GM19351 (cell line): ENCODE results near the gene POLR3GL.

Experiments used
- ATAC-seq: cut with Tn5 transposase; IDR thresholded peaks from one replicate; pipeline ENCODE4 v1.9.1; 2021; ENCODE audit warnings: mild to moderate bottlenecking, moderate library complexity; ENCODE audit not compliant: unreplicated experiment

The POLR3GL gene

DNA sequence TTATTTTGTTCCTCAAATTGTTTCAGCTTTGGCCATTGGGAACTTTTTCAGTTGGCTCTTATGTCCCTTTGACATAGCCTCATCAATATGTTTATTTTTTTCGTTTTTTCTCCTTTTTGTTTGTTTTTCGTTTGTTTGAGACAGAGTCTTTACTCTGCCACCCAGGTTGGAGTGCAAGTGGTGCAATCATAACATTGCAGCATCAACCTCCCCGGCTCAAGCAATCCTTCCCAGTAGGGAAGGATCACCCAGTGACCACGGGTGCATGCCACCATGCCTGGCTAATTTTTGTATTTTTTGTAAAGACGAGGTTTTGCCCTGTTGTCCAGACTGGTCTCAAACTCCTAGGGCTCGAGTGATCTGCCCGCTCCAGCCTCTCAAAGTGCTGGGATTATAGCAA lies 8.1 kb downstream of the POLR3GL start:
- ATAC-seq, result no peak

DNA sequence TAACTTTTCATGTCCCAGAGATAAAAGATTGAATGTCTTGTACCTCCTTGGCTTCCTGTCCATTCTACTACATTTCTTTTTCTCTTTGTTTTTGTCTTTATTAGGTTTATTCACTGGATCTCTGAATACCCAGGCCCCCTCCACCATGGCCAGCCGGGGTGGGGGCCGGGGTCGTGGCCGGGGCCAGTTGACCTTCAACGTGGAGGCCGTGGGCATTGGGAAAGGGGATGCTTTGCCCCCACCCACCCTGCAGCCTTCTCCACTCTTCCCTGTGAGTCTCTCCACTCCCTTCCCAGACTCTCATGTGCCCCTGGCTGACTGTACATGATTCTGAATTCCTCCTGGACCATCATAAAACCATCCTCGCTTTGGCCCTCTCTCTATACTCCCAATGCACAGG lies 10.2 kb downstream of the POLR3GL start:
- no peak for ATAC-seq

DNA sequence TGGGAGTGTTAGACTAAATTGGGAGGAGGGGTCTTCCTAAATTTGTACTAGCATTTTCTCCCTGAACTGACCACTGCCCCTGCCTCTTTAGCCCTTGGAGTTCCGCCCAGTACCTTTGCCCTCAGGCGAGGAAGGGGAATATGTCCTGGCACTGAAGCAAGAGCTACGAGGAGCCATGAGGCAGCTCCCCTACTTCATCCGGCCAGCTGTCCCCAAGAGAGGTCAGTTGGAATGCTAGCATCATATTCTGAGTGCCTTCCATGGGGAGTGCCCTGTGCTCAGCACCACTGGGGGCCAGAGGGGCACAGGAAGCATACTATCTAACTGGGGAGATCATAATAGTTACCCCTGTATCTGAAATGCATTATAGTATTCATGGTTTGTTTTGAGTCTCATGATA lies 10.7 kb downstream of the POLR3GL start:
- no peak for ATAC-seq

DNA sequence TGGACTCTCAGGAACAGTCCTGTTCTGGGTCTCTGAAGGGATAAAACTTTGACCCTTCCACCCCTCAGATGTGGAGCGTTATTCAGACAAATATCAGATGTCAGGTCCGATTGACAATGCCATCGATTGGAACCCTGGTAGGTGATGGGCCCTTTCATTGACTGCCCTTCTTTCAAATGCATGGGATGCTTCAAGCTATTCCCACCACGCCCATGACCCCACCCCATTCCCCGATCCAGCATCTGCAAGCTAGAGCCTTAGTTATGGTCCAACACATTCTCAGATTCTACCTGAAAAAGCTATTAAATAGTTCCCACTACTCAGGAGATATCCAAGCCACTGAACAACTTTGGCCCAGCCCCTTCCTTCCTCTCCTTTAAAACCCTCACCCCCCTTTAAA lies 12.5 kb downstream of the POLR3GL start:
- ATAC-seq, result no peak

DNA sequence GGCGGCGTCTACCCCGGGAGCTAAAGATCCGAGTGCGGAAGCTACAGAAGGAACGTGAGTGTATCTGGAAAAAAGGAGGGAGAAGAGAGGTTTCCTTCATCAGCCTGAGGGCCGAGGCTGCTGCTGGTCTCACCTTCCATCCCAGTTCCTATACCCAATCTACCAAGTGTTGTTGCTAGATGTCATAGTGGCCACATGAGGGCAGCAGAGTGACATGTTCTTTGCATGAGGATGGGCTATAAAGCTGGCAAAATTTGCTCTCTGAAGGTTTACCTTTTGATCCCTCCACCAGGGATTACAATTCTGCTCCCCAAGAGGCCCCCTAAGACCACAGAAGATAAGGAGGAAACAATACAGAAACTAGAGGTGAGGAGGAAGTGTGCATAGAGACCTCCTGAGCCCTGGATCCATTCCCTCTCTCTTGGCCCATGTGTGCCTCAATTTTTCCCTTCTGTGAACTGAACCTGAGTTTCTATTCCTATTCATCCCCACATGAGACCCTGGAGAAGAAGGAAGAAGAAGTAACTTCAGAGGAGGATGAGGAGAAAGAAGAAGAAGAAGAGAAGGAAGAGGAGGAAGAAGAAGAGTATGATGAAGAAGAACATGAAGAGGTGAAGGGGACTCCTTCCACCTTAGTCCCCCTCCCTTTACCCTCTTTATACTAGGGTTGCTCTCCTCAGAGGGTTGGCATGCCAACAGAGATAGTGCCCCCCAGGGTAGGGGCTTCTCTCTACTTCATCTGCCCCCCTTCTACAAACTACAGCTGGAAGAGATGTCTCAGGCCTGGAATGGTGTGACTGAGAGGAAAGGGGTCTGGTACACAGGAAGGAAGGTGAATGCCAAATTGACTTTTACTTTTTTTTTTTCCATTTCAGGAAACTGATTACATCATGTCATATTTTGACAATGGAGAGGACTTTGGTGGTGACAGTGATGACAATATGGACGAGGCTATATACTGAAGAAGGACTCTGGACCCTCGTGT lies 13.3 kb downstream of the POLR3GL start:
- no peak for ATAC-seq

DNA sequence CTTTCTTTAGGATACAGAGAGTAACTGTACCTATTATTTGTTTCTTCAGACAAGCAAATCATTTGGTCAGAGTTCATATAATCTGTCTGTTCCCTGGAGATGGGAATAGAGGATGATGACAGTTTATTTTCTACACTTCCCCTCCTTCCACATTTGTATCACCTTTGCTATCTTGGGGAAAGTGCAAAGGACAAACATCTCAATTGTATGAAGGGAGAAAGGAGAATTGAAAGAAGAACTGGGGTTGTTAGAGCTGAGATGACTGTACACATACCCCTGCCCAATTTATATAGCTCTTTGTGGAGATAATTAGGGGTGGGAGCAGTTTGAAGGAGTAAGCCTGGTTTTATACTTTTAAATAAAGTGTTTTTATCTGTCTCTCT lies 14.0 kb downstream of the POLR3GL start:
- ATAC-seq, result no peak

DNA sequence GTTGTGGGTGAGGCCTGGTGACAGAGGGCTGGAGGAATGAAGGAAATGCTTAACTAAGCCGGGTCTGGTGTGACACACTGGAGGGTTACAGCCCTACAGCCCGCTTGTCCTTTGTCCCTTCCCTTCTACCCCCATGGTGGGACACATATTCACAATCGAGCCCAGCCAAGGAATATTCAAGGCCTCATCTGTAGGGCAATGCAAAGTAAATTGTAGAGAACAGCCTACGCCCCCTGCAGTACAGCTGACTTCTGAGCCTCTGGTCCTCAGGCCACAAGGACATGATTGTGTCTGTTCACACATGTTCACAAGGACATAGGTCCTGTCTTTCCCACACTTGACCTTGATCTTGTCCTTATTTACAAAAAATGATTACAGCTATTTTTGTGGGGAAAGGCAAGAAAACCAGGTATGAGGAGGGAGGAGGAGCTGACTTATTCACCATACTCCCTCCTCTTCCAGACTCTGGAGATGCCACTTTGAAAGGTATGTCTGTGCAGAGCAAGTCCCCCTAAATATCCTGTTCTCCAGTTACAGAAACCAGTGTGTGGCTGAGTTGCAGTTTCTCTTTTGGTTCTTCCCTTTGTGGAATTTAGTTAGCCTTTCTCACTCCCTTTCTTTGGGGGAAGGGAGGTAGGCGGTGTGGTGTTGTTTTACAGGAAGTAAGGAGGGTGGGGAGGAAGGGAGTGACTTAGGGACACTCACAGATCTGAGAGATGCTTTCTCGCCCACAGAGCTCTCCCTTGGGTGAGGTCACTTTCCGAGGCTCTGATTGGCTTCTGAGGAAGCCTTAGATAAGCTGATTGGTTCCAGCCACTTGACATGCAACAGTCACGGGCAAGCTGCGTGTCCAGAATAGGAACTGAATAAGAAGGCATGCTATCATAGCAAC lies 14.6 kb downstream of the POLR3GL start:
- ATAC-seq, result peak; percentile 89

DNA sequence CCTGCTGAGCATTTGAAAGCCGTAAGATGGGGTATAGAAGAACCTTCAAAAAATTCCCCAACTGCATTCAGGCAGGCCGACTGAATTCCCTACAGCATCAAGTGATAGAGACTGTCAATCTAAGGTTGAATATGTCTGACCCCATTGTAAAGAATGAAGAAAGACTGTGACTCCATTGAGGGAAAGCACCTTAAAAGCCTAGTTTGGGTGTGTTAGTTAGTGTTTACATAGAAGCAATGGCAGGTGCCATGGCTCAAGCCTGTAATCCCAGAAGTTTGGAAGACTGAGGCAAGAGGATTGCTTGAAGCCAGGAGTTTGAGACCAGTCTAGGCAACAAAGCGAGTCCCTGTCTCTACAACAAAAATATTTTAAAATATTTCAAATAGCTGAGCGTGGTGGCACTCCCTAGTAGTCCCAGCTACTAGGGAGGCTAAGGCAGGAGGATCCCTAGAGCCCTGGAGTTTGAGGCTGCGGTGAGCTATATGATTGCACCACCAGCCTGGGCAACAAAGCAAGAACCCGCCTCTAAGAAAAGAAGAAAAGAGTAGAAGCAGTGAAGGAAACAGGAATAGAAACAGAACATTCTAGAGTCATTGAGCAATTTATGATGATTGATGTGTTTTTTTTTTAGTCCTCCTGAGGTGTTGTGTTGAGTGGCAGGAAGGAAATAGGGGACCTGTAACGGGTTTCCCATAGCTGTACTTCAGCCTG lies 15.4 kb downstream of the POLR3GL start:
- ATAC-seq, result peak; percentile 13

DNA sequence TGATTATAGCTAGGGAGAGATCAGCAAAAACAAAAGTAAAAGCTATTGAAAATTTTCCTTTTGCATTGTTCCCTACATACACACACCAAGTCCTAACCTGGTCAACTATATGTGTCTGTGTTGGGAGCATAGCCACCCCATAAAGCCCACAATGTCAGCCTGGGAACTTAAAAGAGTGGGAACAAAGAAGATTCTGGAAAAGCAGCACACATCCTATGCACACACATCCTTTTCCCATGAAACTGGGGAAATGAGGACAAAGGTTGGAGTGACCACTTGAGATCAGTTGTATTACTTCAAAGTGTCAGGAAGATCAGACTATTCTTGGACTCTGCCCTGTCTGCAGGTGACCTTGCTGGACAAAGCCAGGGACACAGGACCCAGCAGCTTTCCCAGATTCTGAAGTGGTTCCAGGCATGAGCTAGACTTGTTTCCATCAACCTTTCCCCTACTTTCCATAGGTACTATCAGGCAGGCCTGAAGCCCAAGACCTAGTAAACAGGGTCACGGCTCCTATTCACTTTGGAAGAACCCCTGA lies 16.0 kb downstream of the POLR3GL start:
- no peak for ATAC-seq

DNA sequence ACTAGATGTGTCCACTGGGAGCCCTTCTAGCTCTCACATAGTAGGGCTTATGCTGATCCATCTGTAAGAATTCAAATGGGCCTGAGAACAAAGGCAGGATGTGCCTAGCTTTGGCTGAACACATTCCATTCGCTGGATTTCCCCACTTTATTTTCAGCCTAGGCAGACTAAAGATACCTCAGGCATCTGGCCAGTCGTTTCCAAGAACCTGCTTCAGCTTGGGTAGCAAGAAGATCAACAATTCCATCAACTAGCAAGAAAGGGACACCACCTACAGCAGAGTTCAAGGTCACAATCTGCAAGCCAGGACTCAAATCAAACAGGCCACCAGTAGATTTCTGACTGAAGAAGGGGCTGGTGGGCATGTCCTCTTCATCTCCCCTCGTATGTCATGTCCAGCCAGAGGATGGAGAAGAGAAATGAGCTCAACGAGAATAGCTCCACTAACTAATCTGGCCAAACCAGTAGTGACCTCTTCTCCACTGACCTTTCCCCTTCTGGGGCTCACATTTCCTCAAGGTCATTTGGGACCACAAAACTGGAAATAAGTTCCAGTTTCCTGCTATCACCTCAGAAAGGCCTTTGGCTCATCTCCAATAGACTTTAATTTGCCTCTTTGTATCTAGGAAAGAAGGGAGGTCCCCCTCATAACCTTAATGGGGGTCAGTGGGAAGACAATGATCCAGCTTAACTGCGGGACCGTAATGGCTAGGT lies 17.7 kb downstream of the POLR3GL start:
- no peak for ATAC-seq

DNA sequence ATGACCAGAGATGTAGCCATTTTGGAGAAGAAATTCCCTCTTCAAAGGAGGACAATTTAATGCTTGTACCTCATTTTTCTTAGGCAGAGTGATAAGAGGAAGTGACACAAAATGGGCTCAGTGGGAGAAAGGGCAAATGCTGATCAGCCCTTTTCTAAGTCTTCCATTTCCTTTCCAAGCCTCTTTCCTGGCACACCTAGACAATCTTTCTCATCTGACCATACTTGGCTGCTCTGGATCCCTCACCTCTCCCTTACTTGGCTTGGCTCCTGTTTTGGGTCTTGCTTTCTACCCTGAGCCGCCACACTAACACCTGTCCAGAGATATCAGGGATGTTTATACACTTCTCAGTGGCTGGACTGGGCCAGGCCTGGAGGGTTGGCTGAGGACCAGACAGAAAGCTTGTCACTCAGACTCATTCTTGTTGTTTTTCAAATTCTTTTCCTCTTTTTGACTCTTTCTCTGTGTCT lies 18.8 kb downstream of the POLR3GL start:
- ATAC-seq, result no peak

DNA sequence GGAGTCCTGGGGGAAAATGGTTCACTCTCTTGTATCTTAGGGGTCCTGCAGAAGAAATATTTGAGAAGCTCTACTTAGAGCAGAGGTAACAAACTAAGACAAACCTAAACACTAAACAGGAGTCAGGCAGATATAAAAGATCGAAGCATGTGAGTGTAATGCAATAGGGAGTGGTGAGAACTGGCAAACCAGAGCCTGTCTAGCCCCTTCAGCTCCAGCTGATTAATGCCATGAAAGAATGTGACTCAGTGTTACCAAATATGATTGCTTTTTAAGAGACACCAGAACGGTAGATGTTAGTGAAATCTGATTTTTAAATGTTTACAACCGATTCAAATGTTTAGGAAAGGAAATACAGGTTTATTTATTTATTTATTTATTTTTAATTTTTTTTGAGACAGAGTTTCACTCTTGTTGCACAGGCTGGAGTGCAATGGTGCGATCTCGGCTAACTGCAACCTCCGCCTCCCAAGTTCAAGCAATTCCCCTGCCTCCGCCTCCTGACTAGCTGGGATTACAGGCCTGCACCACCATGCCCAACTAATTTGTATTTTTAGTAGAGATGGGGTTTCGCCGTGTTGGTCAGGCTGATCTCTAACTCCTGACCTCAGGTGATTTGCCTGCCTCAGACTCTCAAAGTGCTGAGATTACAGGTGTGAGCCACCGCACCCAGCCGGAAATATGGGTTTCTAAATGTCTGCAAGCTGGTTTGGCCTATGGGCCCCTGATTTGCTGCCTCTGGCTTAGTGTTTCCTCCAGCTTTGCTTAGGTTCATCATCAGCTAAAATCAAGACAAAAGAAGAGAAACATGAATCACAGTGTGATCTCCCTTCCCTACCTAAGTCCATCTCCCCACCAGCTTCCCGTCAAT lies 19.7 kb downstream of the POLR3GL start:
- no peak for ATAC-seq

DNA sequence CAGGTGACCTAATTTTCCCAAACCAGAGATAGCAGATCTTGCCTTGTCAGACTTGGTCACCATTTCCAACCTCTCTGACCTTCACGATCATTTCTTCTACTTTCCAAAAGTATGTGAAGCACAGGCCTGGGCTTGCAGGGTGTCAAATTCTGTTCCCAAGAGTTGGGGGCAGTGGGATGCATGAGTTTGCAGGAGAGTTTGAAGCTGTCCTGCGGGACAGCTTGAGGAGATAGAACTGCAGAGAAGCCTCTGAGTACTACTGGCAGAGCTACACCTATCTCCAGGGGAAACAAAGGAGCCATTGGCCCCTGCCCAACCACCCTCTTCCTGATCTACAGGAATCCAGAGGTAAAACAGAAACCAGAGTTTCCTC lies 20.6 kb downstream of the POLR3GL start:
- ATAC-seq, result no peak

DNA sequence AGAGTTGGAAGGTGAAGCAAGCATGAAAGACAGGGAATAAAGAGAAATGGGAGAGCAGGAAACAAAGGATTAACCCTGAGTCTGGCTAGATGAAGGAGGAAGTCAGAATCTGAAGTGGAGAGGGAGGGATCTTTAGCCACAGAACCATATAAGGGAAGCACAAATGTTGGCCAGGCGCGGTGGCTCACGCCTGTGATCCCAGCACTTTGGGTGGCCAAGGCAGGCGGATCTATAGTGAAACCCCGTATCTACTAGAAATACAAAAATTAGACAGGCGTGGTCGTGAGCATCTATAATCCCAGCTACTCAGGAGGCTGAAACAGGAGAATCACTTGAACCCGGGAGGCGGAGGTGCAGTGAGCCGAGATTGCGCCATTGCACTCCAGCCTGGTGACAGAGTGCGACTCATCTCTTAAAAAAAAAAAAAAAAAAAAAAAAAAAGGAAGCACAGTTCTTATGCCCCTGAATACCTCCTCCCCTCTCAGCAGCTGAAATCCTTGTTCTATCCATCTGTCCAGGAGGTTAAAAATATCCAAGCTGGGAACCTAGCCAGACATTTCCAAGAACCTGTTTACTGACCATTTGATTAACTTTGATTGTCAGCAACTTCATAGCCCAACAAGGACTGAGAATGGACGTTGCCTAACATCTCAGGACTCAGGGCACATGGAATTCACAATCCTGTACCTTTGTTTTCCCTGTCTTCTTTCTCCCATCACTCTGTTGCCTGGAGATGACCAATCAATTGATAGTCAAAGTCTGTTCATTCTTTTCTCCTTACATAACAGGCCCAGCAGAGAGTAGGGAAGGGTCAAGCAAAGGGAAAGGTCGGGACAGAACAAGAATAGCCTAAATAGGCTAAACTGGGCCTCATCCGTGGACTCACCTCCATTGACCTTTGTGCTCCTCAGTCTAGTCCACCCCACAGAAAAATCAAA lies 21.3 kb downstream of the POLR3GL start:
- ATAC-seq, result no peak

DNA sequence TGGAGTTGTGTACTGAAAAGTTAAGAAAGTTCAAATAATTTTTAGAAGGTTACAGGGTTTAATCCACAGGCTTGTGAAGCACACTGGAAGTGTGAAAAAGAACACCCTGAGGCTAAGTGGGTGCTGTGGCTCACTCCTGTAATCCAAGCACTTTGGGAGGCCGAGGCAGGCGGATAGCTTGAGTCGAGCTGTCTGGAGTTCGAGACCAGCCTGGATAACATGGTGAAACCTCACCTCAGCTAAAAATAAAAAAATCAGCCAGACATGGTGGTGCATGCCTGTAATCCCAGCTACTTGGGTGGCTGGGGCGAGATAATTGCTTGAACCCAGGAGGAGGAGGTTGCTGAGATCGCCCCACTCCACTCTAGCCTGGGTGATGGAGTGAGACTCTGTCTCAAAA lies 22.1 kb downstream of the POLR3GL start:
- no peak for ATAC-seq

DNA sequence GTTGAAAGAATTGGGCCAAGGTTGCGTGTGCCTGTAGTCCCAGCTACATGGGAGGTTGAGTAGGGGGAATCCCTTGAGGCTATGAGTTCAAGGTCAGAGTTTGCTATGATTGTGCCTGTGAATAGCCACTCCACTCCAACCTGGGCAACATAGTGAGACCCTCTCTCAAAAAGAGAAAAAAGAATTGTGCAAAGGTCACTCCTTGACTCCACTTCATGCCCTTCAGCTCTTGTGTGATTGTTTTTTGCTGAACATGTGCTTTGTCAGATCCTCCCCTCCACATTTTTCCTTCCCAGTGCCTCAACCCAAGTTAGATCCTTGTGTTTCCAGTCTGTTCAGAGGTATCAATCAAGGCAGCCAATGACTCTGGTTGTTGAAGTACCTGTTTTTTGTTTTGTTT lies 23.4 kb downstream of the POLR3GL start:
- no peak for ATAC-seq

DNA sequence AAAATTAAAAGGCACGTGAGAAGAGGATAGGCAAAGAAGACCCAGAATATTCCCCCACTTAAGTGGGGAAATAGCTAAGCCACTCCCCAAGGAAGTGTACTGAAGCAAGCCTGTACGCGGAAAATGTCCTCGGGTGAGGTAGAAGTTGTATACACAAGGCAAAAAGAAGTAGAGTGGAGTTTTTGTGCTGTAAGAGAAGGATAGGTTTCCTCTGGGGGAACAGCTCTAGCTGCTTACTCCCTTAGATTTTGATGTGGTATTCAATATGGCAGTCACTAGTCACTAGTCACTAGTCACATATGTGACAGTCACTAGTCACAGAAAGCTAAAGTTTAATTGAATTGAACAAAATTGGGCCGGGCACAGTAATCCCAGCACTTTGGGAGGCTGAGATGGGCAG lies 24.3 kb downstream of the POLR3GL start:
- ATAC-seq, result no peak

DNA sequence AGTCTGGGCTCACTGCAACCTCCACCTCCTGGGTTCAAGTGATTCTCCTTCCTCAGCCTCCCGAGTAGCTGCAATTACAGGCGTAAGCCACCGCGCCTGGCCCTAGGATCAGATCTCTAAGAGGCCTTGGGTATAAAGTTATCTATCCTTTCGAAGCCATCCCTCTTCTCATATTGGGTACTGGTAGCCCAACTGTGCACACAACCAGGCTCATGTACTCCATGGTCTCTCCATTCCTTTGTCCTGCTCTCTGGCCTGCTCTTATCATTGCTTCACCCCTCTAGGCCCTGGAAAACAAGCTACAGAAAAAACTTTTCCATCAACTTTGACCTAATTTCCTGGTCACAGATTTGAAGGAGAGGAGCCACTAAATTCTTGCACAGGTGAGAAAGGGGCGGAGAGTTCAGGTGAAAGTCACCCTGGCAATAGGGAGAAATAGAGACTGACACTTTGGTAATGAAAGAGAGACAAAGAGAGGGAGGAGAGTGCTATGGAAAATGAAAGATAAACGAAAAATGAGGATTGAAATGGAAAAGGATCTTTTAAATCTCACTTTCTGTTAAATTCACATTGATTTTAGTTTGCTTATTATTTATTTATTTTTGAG lies 25.9 kb downstream of the POLR3GL start:
- ATAC-seq, result no peak
